Endothelial cell (in vitro differentiated cells): ENCODE data around the gene ARID1B. TPM values are rescaled to one million over a fixed set of nuclear protein-coding genes. Genes with fewer than 3 reads are reported as not detected.

Experiments
- DNase-seq: peaks from one replicate; pipeline ENCODE4 v3.0.0; 2021; ENCODE audit warnings: low spot score
- H3K27ac Mint-ChIP-seq: one replicate; pipeline ENCODE4 v1.8.0; 2021; ENCODE audit warnings: mixed read lengths, inconsistent platforms; ENCODE audit not compliant: unreplicated experiment
- H3K27me3 Mint-ChIP-seq: one replicate; pipeline ENCODE4 v1.8.0; 2021; ENCODE audit warnings: mild to moderate bottlenecking, moderate library complexity, mixed read lengths, inconsistent platforms; ENCODE audit not compliant: unreplicated experiment
- H3K36me3 Mint-ChIP-seq: one replicate; pipeline ENCODE4 v1.8.0; 2021; ENCODE audit warnings: mild to moderate bottlenecking, low read depth, mixed read lengths, inconsistent platforms; ENCODE audit not compliant: unreplicated experiment
- H3K4me1 Mint-ChIP-seq: one replicate; pipeline ENCODE4 v1.8.0; 2021; ENCODE audit warnings: mild to moderate bottlenecking, mixed read lengths, inconsistent platforms; ENCODE audit not compliant: unreplicated experiment
- H3K4me3 Mint-ChIP-seq: one replicate; pipeline ENCODE4 v1.8.0; 2021; ENCODE audit warnings: mild to moderate bottlenecking, mixed read lengths, inconsistent platforms; ENCODE audit not compliant: unreplicated experiment
- H3K9me3 Mint-ChIP-seq: one replicate; pipeline ENCODE4 v1.8.0; 2021; ENCODE audit warnings: mixed read lengths, inconsistent platforms; ENCODE audit not compliant: unreplicated experiment
- CTCF ChIP-seq: fragments of 200-600 bp; sonication (generic); IDR thresholded peaks from one replicate; pipeline ENCODE4 v1.5.0; 2021; ENCODE audit warnings: antibody characterized with exemption; ENCODE audit not compliant: unreplicated experiment
- total RNA-seq: library from RNA; stranded (reverse); fragmentation: NEBNext Ultra II Directional; extraction: Animal tissue kit (Norgen Biotek cat#: 25700); gene quantifications from one replicate; pipeline ENCODE4 v1.2.1, GENCODE V29; 2021; ENCODE audit not compliant: unreplicated experiment

ARID1B gene
- total RNA-seq, 1 donor from 2014 or later = 104 TPM

GRCh38 chr6:156765117-156765516 lies 12.1 kb upstream of the ARID1B start:
- no peaks in the 10 kb centered on the region for H3K36me3 Mint-ChIP-seq
- no peak for DNase-seq
- peaks cover 4% of the 10 kb centered on the region for H3K27me3 Mint-ChIP-seq
- H3K4me1 Mint-ChIP-seq = peaks cover 11% of the 10 kb centered on the region
- H3K27ac Mint-ChIP-seq = no peak overlapping the region
- H3K4me3 Mint-ChIP-seq = no peak overlapping the region
- no peaks in the 10 kb centered on the region for H3K9me3 Mint-ChIP-seq
- TF ChIP-seq CTCF = no peak

- Mint-ChIP-seq H3K4me1 (peaks cover 23% of the 10 kb centered on the region), H3K4me3 (no peak overlapping the region), H3K27ac (no peak overlapping the region), H3K36me3 (no peaks in the 10 kb centered on the region), H3K9me3 (no peaks in the 10 kb centered on the region), H3K27me3 (peaks cover 10% of the 10 kb centered on the region)
- TF ChIP-seq CTCF = no peak
- DNase-seq = no peak
Observed at GRCh38 chr6:156767603-156768467, 9.3 kb upstream of the ARID1B start.

GRCh38 chr6:156771047-156771446 lies 6.1 kb upstream of the ARID1B start:
- no peaks in the 10 kb centered on the region for H3K9me3 Mint-ChIP-seq
- peaks cover 9% of the 10 kb centered on the region for H3K27me3 Mint-ChIP-seq
- no peak overlapping the region for H3K4me3 Mint-ChIP-seq
- DNase-seq = no peak
- peaks cover 27% of the 10 kb centered on the region for H3K4me1 Mint-ChIP-seq
- H3K36me3 Mint-ChIP-seq = no peaks in the 10 kb centered on the region
- H3K27ac Mint-ChIP-seq = no peak overlapping the region
- no peak for TF ChIP-seq CTCF

GRCh38 chr6:156771761-156772160 lies 5.4 kb upstream of the ARID1B start:
- Mint-ChIP-seq H3K4me3 (no peak overlapping the region), H3K4me1 (peaks cover 32% of the 10 kb centered on the region), H3K9me3 (no peaks in the 10 kb centered on the region), H3K27ac (no peak overlapping the region), H3K36me3 (peaks cover 6% of the 10 kb centered on the region), H3K27me3 (peaks cover 11% of the 10 kb centered on the region)
- no peak for TF ChIP-seq CTCF
- DNase-seq = no peak

- peaks cover 6% of the 10 kb centered on the region for H3K36me3 Mint-ChIP-seq
- no peaks in the 10 kb centered on the region for H3K9me3 Mint-ChIP-seq
- peaks cover 23% of the 10 kb centered on the region for H3K4me1 Mint-ChIP-seq
- DNase-seq = no peak
- no peak overlapping the region for H3K4me3 Mint-ChIP-seq
- no peak for TF ChIP-seq CTCF
- no peak overlapping the region for H3K27ac Mint-ChIP-seq
- peaks cover 14% of the 10 kb centered on the region for H3K27me3 Mint-ChIP-seq
Observed at GRCh38 chr6:156773476-156773875, 3.7 kb upstream of the ARID1B start.
